Medulla oblongata (tissue), 1 donor: ENCODE results near the gene HBA1.
"Not testable (repeated sequence)": the region's sequence is repeated elsewhere in the genome, so short reads cannot be mapped to it uniquely, and the experiment has no call there.

ENCODE experiments used
- DNase-seq: peaks from one replicate; pipeline ENCODE4 v3.0.0-alpha.2; 2015; ENCODE audit errors: extremely low spot score

Gene HBA1

GRCh38 chr16:175011-175949 lies 1.2 kb upstream of the HBA1 start:
- DNase-seq, result no peak

GRCh38 chr16:176006-176405 lies 474 bp upstream of the HBA1 start:
- DNase-seq, result not testable (repeated sequence)

GRCh38 chr16:177394-177822 lies 928 bp downstream of the HBA1 start:
- DNase-seq, result no peak

- DNase-seq, result no peak
Observed at GRCh38 chr16:177981-178667, 1.6 kb downstream of the HBA1 start.

GRCh38 chr16:178668-179015 lies 2.2 kb downstream of the HBA1 start:
- no peak for DNase-seq

- DNase-seq, result no peak
Observed at GRCh38 chr16:179211-180092, 3.0 kb downstream of the HBA1 start.

GRCh38 chr16:180101-180675 lies 3.7 kb downstream of the HBA1 start, which contains the start of gene HBQ1:
TSS of gene HBQ1 (plus strand) at chr16:180459. CDS start at chr16:180487, 28 bp downstream.
- DNase-seq, result no peak

- no peak for DNase-seq
Observed at GRCh38 chr16:180681-181564, 4.4 kb downstream of the HBA1 start.

GRCh38 chr16:181565-182021 lies 5.1 kb downstream of the HBA1 start:
- DNase-seq, result peak; percentile 33

GRCh38 chr16:183005-183404 lies 6.5 kb downstream of the HBA1 start:
- DNase-seq, result no peak

GRCh38 chr16:185213-185612 lies 8.7 kb downstream of the HBA1 start:
- no peak for DNase-seq

GRCh38 chr16:185691-186090 lies 9.2 kb downstream of the HBA1 start:
- no peak for DNase-seq

GRCh38 chr16:187330-187729 lies 10.8 kb downstream of the HBA1 start:
- DNase-seq, result no peak

- DNase-seq, result no peak
Observed at GRCh38 chr16:188674-189073, 12.2 kb downstream of the HBA1 start.

- DNase-seq, result no peak
Observed at GRCh38 chr16:189604-190186, 13.2 kb downstream of the HBA1 start.

- DNase-seq, result no peak
Observed at GRCh38 chr16:191831-192230, 15.4 kb downstream of the HBA1 start.

GRCh38 chr16:192686-193085 lies 16.2 kb downstream of the HBA1 start:
- no peak for DNase-seq

- DNase-seq, result no peak
Observed at GRCh38 chr16:193441-193840, 17.0 kb downstream of the HBA1 start.

GRCh38 chr16:194516-194915 lies 18.0 kb downstream of the HBA1 start:
- no peak for DNase-seq

- no peak for DNase-seq
Observed at GRCh38 chr16:200388-200787, 23.9 kb downstream of the HBA1 start.
